Neutrophil (primary cell): ENCODE data around the gene EVI5L.

ENCODE experiments used
- H3K27ac ChIP-seq: fragments of 200-600 bp; sonication (generic); 2 replicates; pipeline ENCODE4 v1.5.1; 2016; ENCODE audit warnings: mild to moderate bottlenecking, moderate library complexity
- H3K27me3 ChIP-seq: fragments of 200-600 bp; sonication (generic); 2 replicates; pipeline ENCODE4 v1.6.0; 2016; ENCODE audit warnings: mild to moderate bottlenecking
- H3K36me3 ChIP-seq: fragments of 200-600 bp; sonication (generic); 2 replicates; pipeline ENCODE4 v1.5.1; 2017
- H3K4me1 ChIP-seq, 2 experiments: fragments of 200-600 bp in 1 of 2; sonication (generic) in 1 of 2; 1 replicate in 1 of 2; 2 replicates in 1 of 2; pipeline versions ENCODE4 v1.5.1 to v1.6.1; 2013 to 2016; ENCODE audit warnings: low read depth in 1 of 2, low read length in 1 of 2, mild to moderate bottlenecking in 1 of 2, moderate library complexity in 1 of 2; ENCODE audit not compliant: control insufficient read depth in 1 of 2, insufficient read depth in 1 of 2
- H3K4me3 ChIP-seq, 2 experiments: fragments of 200-600 bp in 1 of 2; sonication (generic) in 1 of 2; 1 replicate in 1 of 2; 2 replicates in 1 of 2; pipeline ENCODE4 v1.5.1; 2013 to 2016; ENCODE audit warnings: low read depth in 1 of 2, low read length in 1 of 2, mild to moderate bottlenecking in 1 of 2, moderate library complexity in 1 of 2
- H3K9me3 ChIP-seq: fragments of 200-600 bp; sonication (generic); 2 replicates; pipeline ENCODE4 v1.5.1; 2016
- CTCF ChIP-seq: fragments of 200-600 bp; sonication (generic); IDR thresholded peaks from 2 replicates; pipeline ENCODE4 v1.5.1; 2016; ENCODE audit warnings: antibody characterized with exemption

The EVI5L gene

GRCh38 chr19:7870571-7871436, 40.8 kb downstream of the EVI5L start:
- no peaks in the 10 kb centered on the region for H3K9me3 ChIP-seq
- H3K27me3 ChIP-seq = peaks cover 94% of the 10 kb centered on the region
- no peaks in the 10 kb centered on the region for H3K36me3 ChIP-seq
- no peak for TF ChIP-seq CTCF
- H3K4me1 ChIP-seq = peaks cover 33 to 39% of the 10 kb centered on the region in 2 experiments
- H3K27ac ChIP-seq = no peak overlapping the region
- H3K4me3 ChIP-seq = no peak overlapping the region

DNA sequence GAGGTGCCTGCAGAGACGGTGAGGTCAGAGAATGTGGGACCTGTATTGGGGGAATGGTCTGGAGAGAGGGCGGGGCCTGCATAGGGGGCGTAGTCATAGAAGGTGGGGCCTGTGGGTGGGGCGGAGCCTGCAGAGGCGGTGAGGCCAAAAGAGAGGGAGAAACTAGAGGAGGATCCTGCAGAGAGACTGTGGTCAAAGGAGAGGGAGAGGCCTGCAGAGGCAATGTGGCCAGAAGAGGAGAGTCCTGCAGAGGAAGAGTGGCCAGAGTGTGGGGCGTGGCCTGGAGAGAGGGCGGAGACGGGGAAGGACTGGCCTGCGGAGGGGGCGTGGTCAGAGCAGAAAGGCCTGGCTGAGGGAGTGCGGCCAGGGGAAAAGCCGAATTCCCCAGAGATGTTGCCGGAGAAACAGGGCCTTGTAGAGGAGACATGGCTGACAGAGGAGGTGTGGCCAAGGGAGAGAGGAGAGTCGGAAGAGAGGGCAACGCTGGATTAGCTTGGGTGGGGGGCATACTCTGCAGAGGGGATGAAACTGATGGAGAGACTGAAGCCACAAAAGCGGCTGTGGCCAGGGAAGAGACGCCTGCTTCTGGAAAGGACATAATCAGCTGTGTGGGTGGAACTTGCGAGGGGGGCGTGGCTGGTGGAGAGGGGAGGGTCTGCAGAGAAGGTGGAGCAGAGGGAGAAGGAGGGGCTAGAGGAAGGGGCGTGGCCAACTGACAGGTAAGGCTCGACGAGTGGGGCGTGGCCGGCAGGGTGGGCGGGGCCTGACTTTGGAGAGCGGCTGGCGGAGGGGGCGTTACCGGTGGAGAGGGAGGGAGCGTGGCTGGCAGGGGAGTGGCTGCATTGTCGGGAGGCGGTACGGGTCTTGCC, 41.7 kb downstream of the EVI5L start:
- H3K36me3 ChIP-seq = no peaks in the 10 kb centered on the region
- peaks cover 94% of the 10 kb centered on the region for H3K27me3 ChIP-seq
- H3K4me3 ChIP-seq = no peak overlapping the region
- peaks cover 33 to 39% of the 10 kb centered on the region in 2 experiments for H3K4me1 ChIP-seq
- H3K9me3 ChIP-seq = no peaks in the 10 kb centered on the region
- TF ChIP-seq CTCF = no peak
- no peak overlapping the region for H3K27ac ChIP-seq

DNA sequence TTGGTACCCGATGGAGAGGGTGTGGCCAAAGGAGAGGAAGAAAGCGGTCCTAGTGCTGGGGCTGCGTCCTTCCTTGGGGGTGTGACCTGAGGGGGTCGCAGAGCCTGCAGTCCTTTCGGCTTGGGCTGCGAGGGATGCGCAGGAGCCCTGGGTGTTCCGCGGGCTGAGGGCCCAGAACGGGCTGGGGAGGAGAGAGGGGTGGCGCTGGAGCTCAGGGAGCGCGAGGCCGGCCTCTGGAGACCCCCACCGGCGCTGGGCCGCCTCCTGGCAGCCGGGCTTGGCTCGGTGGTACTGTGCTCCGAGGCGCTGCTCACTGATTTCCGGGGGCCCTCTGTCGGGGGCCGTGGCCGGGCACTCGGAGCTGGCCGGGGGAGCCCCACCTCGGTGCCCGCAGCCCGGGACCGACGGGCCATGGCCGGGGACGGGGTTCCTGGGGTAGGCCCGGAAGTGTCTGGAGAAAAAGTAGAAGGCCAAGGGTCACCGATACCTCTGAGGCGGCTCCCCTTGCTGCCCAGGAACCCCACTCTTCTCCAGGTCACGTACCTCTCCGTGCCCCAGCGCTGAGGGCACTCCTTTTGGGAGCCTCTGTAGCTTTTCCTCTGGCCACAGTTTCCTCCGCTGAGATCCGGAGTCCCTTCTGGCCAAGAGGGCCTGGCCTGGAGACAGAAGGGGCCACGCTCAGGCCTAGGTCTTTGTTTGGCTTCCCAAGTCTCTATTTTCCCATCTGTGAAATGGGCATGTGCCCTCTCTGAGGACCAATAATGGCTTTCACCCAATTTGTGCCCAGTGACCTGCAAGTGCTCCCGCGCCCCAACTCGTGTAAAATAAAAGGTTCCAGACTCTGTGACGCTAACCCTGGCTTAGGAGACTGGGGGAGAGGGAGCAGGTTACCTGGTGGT, 42.5 kb downstream of the EVI5L start:
- no peak overlapping the region for H3K27ac ChIP-seq
- H3K36me3 ChIP-seq = no peaks in the 10 kb centered on the region
- H3K4me3 ChIP-seq = no peak overlapping the region
- TF ChIP-seq CTCF = no peak
- peaks cover 94% of the 10 kb centered on the region for H3K27me3 ChIP-seq
- H3K4me1 ChIP-seq = peaks cover 33 to 39% of the 10 kb centered on the region in 2 experiments
- no peaks in the 10 kb centered on the region for H3K9me3 ChIP-seq

DNA sequence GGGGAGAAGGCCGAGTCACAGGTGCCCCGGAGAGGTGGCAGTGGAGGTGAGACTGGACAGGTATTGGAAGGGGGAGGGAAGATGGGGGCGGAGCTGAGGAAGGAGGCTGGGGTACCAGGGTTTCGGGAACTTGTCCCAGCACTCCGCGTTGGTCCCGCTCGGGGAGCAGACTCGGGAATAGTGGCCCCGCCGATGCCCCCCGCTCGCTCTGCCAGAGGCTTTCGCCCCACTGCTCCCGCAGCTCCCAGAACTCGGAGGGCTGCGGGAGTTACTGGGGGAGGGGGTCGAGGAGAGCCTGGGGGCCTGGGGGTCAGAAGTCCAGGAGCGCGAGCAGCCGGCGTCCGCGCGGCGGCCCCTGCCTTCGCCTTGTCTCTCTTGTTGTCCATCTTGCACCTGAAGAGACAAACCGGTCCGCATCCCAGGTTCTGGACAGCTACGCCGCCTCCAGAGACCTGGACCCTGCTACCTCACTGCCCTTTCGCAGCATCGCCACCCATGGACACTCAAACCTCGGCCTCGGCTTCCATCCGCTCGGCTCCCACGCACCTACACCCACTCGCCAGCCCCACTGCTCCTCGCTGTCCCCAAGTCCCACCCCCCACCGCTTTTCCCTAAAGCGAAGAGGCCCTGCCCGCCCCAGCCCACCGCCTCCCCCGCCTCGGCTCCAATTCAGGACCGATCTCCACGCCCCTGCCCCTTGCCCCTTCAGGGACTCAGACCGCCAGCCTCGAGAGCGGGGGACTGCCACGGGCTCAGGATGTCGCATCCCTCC, 43.5 kb downstream of the EVI5L start:
- H3K36me3 ChIP-seq = no peaks in the 10 kb centered on the region
- no peaks in the 10 kb centered on the region for H3K9me3 ChIP-seq
- H3K27me3 ChIP-seq = peaks cover 85% of the 10 kb centered on the region
- H3K4me1 ChIP-seq = peaks cover 30 to 36% of the 10 kb centered on the region in 2 experiments
- no peak overlapping the region for H3K4me3 ChIP-seq
- no peak for TF ChIP-seq CTCF
- H3K27ac ChIP-seq = no peak overlapping the region
